Measurements from ENCODE around the gene RUNX1. TPM values are rescaled to one million over a fixed set of nuclear protein-coding genes. Genes with fewer than 3 reads are reported as not detected.

RUNX1 gene
- polyA plus RNA-seq, 1 experiment, result 20.9 TPM

GRCh38 chr21:34779860-34780259 is 269.2 kb downstream of the RUNX1 start:
- ChIA-PET CTCF (no interaction called here), POLR2A (no interaction called here)
- Histone ChIP-seq H3K4me3 (ENCODE audit: low read depth, low read length) (no peak overlapping the region), H3K27me3 (ENCODE audit: control insufficient read depth, insufficient read depth, low read length) (no peaks in the 10 kb centered on the region), H3K9me3 (ENCODE audit: control insufficient read depth, insufficient read depth, low read length) (no peaks in the 10 kb centered on the region), H3K27ac (ENCODE audit: low read depth, low read length) (no peak overlapping the region)
- TF ChIP-seq, protein P1, sequence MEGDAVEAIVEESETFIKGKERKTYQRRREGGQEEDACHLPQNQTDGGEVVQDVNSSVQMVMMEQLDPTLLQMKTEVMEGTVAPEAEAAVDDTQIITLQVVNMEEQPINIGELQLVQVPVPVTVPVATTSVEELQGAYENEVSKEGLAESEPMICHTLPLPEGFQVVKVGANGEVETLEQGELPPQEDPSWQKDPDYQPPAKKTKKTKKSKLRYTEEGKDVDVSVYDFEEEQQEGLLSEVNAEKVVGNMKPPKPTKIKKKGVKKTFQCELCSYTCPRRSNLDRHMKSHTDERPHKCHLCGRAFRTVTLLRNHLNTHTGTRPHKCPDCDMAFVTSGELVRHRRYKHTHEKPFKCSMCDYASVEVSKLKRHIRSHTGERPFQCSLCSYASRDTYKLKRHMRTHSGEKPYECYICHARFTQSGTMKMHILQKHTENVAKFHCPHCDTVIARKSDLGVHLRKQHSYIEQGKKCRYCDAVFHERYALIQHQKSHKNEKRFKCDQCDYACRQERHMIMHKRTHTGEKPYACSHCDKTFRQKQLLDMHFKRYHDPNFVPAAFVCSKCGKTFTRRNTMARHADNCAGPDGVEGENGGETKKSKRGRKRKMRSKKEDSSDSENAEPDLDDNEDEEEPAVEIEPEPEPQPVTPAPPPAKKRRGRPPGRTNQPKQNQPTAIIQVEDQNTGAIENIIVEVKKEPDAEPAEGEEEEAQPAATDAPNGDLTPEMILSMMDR (IDR thresholded peaks at IDR 0.05; ENCODE audit: low read depth, low read length), result no peak
- no peak for DNase-seq (ENCODE audit: low read depth, low spot score)

DNA sequence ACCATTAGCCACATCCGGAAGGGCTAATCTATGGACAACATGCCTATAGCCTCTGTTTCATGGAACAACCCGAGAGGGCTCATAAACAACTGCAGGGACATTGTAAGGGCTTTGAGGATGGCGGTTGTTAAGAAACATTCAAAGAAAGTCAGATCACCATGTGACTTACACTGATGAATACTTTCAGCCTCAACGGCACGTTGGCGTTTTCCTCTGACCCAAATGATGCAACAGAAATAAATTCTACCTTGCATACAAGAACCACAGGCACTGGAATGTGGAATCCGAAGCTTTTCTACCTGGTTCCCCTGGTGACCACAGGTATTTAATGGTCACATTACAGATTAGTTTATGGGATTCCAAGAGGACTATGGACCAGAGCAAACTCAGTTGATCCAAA is 273.3 kb downstream of the RUNX1 start:
- ChIA-PET POLR2A (no interaction called here), CTCF (no interaction called here)
- Histone ChIP-seq H3K9me3 (ENCODE audit: control insufficient read depth, insufficient read depth, low read length) (no peaks in the 10 kb centered on the region), H3K27me3 (ENCODE audit: control insufficient read depth, insufficient read depth, low read length) (no peaks in the 10 kb centered on the region), H3K4me3 (ENCODE audit: low read depth, low read length) (no peak overlapping the region), H3K27ac (ENCODE audit: low read depth, low read length) (no peak overlapping the region)
- no peak for DNase-seq (ENCODE audit: low read depth, low spot score)
- TF ChIP-seq, protein P1 (IDR thresholded peaks at IDR 0.05; ENCODE audit: low read depth, low read length), result no peak

- no peaks in the 10 kb centered on the region for H3K9me3 ChIP-seq (ENCODE audit: control insufficient read depth, insufficient read depth, low read length)
- ChIA-PET CTCF (interaction anchor here (1.0 kb wide), 1 partner anchor 9 kb away, joined by 3 read pairs; no protein-coding TSS in a partner anchor), POLR2A (no interaction called here)
- H3K4me3 ChIP-seq (ENCODE audit: low read depth, low read length), result no peak overlapping the region
- no peak for DNase-seq (ENCODE audit: low read depth, low spot score)
- no peak overlapping the region for H3K27ac ChIP-seq (ENCODE audit: low read depth, low read length)
- TF ChIP-seq, protein P1 (IDR thresholded peaks at IDR 0.05; ENCODE audit: low read depth, low read length), result no peak
- no peaks in the 10 kb centered on the region for H3K27me3 ChIP-seq (ENCODE audit: control insufficient read depth, insufficient read depth, low read length)
Measured at GRCh38 chr21:34774750-34775149, 274.4 kb downstream of the RUNX1 start.

GRCh38 chr21:34771512-34772028 is 277.5 kb downstream of the RUNX1 start:
- DNase-seq (ENCODE audit: low read depth, low spot score), result no peak
- CTCF ChIA-PET, result no interaction called here
- Histone ChIP-seq H3K4me3 (ENCODE audit: low read depth, low read length) (no peak overlapping the region), H3K27ac (ENCODE audit: low read depth, low read length) (no peak overlapping the region), H3K27me3 (ENCODE audit: control insufficient read depth, insufficient read depth, low read length) (no peaks in the 10 kb centered on the region), H3K9me3 (ENCODE audit: control insufficient read depth, insufficient read depth, low read length) (no peaks in the 10 kb centered on the region)
- TF ChIP-seq, protein P1 (IDR thresholded peaks at IDR 0.05; ENCODE audit: low read depth, low read length), result no peak
- POLR2A ChIA-PET, result no interaction called here

DNA sequence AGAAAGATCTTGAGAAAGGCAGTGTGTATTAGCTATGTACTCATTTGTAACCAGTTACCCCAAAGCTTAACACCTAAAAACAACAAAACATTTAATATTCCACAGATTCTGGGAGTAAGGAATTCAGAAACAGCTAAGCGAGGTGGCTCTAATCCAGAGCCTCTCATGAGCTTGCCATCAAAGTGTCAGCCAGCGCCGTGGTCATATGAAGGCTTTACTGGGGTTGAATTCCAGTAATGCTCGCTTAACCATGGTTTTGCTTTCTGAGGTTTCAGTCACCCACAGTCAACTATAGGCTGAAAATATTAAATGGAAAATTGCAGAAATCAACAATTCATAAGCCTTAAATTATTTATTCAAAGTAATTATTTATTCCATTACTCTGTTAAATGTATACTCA is 278.5 kb downstream of the RUNX1 start:
- no peaks in the 10 kb centered on the region for H3K9me3 ChIP-seq (ENCODE audit: control insufficient read depth, insufficient read depth, low read length)
- DNase-seq (ENCODE audit: low read depth, low spot score), result no peak
- TF ChIP-seq, protein P1 (IDR thresholded peaks at IDR 0.05; ENCODE audit: low read depth, low read length), result no peak
- POLR2A ChIA-PET, result no interaction called here
- no peaks in the 10 kb centered on the region for H3K27me3 ChIP-seq (ENCODE audit: control insufficient read depth, insufficient read depth, low read length)
- CTCF ChIA-PET, result no interaction called here
- H3K27ac ChIP-seq (ENCODE audit: low read depth, low read length), result no peak overlapping the region
- H3K4me3 ChIP-seq (ENCODE audit: low read depth, low read length), result no peak overlapping the region

Data from AG04450 (cell line).